Pancreas (tissue), 10 donors: ENCODE results near the gene PTPN20. TPM values are rescaled to one million over a fixed set of nuclear protein-coding genes. Genes with fewer than 3 reads are reported as not detected.

Experiments used
- ATAC-seq, 4 donors: fragments of 200-7000 bp; cut with Tn5 transposase; one replicate each; pipeline versions ENCODE4 v1.8.0 to v1.9.1; 2020; ENCODE audit warnings: mild to moderate bottlenecking in 4 of 4, moderate library complexity in 4 of 4
- DNase-seq, 6 donors: peaks; one replicate each; pipeline ENCODE4 v3.0.0-alpha.2; 2020
- FAIRE-seq: peaks from 2 replicates; lab custom pipeline; 2012; peaks lifted over from hg19 to GRCh38; lab: Jason Lieb, UNC
- H3K27ac ChIP-seq, 4 donors: fragments of 200-600 bp; sonication (generic); 1 replicate in 3 of 4; 2 replicates in 1 of 4; pipeline versions ENCODE4 v1.5.0 to v1.8.0; 2020
- H3K27me3 ChIP-seq, 4 donors: fragments of 200-600 bp; one replicate each; pipeline ENCODE4 v1.8.0; 2021
- H3K36me3 ChIP-seq, 3 donors: fragments of 200-600 bp; sonication (generic) in 1 of 3; one replicate each; pipeline versions ENCODE4 v1.5.0 to v1.8.0; 2020 to 2021
- H3K4me1 ChIP-seq, 3 donors: fragments of 200-600 bp; one replicate each; pipeline ENCODE4 v1.8.0; 2021
- H3K4me3 ChIP-seq, 4 donors: fragments of 200-600 bp; sonication (generic) in 2 of 4; one replicate each; pipeline versions ENCODE4 v1.5.0 to v1.8.0; 2020 to 2021
- H3K9me3 ChIP-seq, 4 donors: fragments of 200-600 bp; one replicate each; pipeline ENCODE4 v1.8.0; 2021
- WGBS, 2 donors: extraction: QIAGEN DNeasy Blood & Tissue Kit; methylation state at CpG; one replicate each; pipeline ENCODE4 v1.1.7; 2013; 5-methylcytosine and 5-hydroxymethylcytosine counted together
- intact Hi-C, 3 donors: fragments of 100-400 bp; cut with DNase I; formaldehyde crosslinking; loops; one replicate each; pipeline versions ENCODE4 v1.11.1 to v1.14.2; 2022
- polyA plus RNA-seq, 2 donors: library from polyadenylated mRNA; stranded (reverse); fragments of 200-250 nt; gene quantifications; one replicate each; pipeline ENCODE4 v1.2.3, GENCODE V29; 2013
- total RNA-seq, 6 donors: library from RNA; stranded (reverse); fragmentation: NEBNext Ultra II Directional in 4 of 6; extraction: Animal tissue kit (Norgen Biotek cat#: 25700) in 4 of 6; gene quantifications; one replicate each; pipeline versions ENCODE4 v1.2.1 to v1.2.4, GENCODE V29; 2021 to 2023
- TF ChIP-seq, protein P1 (sequence below), 4 donors: fragments of 200-600 bp; sonication (generic) in 3 of 4; IDR thresholded peaks; one replicate each; pipeline versions ENCODE4 v1.5.0 to v1.8.0; 2021; ENCODE audit warnings: antibody characterized with exemption in 4 of 4
- donor health status: healthy with polysubstance abuse.
- donor health status: DM: no; HTN: no; CAD: no; lungs with moderate emphysema.
- donor health status: DM: no; HTN: no; CAD: no.
- donor health status: control.
- donor health status: control.
- donor health status: Bipolar disorder and iron deficiency.
- donor health status: DM: yes; HTN: yes; CAD: no.
- donor health status: DM: no; HTN: no; CAD: no.
- donor health status: DM: no; HTN: no; CAD: no.
- donor health status: DM: yes; HTN: yes; CAD: no.

The PTPN20 gene
- total and polyA plus RNA-seq, 8 donors = 1.4 to 8.3 (median 3.2) TPM

DNA sequence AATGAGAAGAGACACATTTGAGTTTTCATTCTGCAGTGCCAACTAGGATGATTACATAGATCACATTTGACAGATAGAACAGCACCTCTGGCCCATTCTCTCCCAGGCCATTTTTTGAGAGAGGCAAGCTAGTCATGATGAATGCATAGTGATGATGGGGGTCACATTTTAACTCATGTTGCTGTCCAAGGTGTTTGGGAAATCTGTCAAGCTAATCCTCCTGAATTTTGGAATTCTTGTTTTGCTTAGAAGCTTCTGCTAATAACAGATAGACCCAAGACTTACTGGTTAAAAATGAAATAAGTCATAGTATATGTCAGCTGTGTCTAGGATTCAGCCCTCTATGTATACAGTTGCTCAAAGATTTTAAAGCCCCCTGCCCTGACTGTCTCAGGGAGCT, 101.0 kb downstream of the PTPN20 start:
- H3K27me3 ChIP-seq = no peaks in the 10 kb centered on the region
- no peaks in the 10 kb centered on the region for H3K36me3 ChIP-seq
- FAIRE-seq (no peak), ATAC-seq (no peak), DNase-seq (no peak)
- H3K4me3 ChIP-seq = no peak overlapping the region
- no peaks in the 10 kb centered on the region for H3K4me1 ChIP-seq
- no peaks in the 10 kb centered on the region for H3K9me3 ChIP-seq
- intact Hi-C loops = no loop called here
- TF ChIP-seq, protein P1, sequence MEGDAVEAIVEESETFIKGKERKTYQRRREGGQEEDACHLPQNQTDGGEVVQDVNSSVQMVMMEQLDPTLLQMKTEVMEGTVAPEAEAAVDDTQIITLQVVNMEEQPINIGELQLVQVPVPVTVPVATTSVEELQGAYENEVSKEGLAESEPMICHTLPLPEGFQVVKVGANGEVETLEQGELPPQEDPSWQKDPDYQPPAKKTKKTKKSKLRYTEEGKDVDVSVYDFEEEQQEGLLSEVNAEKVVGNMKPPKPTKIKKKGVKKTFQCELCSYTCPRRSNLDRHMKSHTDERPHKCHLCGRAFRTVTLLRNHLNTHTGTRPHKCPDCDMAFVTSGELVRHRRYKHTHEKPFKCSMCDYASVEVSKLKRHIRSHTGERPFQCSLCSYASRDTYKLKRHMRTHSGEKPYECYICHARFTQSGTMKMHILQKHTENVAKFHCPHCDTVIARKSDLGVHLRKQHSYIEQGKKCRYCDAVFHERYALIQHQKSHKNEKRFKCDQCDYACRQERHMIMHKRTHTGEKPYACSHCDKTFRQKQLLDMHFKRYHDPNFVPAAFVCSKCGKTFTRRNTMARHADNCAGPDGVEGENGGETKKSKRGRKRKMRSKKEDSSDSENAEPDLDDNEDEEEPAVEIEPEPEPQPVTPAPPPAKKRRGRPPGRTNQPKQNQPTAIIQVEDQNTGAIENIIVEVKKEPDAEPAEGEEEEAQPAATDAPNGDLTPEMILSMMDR (IDR thresholded peaks at IDR 0.05) = no peak
- H3K27ac ChIP-seq = no peak overlapping the region

DNA sequence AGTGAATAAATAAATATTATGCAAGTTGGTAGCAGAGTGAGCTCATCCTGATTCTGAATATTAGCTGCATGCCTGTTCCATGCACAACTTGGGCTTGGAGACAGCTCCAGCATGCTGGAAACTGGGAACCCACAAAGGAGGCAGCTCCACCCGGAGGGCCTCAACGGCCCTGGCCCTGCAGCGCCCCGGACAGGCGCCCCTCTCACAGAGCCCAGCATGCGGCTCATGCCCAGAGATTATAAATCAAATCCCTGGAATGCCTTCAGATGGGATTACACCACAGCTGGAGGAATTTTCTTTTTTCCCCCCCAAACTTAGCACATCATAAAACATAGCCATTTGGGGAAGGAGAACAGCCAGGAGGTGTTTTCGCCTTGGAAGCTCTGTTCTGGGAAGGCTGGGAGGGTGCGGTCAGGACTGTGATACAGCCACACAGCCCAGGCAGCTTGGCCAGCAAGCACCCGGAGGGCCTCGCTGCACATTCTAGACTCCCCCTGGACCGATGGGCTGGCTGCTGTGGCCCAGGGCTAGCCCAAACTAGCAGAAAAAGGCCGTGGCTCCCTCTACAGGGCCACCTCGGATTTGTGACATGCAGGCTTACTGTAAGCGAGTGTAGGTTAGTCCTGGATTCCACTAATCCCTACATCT, 102.4 kb downstream of the PTPN20 start:
- TF ChIP-seq, protein P1 (IDR thresholded peaks at IDR 0.05) = no peak
- no peaks in the 10 kb centered on the region for H3K4me1 ChIP-seq
- no peak overlapping the region for H3K4me3 ChIP-seq
- H3K27me3 ChIP-seq = no peaks in the 10 kb centered on the region
- peak in 1 of 4 donors; percentile 22 for ATAC-seq
- FAIRE-seq = no peak
- WGBS, 2 donors = 66 to 68% methylated on average over 14 of the region's 14 CpGs
- H3K9me3 ChIP-seq = no peaks in the 10 kb centered on the region
- intact Hi-C loops = no loop called here
- H3K36me3 ChIP-seq = no peaks in the 10 kb centered on the region
- peak in 2 of 6 donors; percentile 5 to 38 for DNase-seq
- no peak overlapping the region for H3K27ac ChIP-seq

DNA sequence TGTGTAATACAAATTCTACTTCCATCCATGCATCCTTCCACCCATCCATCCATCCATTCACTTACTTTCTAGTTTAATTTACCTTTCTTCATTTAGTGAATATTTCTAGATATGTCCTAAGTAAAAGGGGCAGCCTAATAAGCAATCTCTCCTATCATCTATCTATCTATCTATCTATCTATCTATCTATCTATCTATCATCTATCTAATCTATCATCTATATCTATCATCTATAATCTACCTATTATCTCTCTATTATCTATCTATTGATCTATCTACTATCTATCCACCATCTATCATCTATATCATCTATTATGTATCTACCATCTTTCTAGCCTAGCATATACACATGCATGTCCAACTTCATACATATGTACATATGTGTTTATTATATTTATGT, 104.2 kb downstream of the PTPN20 start:
- no peaks in the 10 kb centered on the region for H3K4me1 ChIP-seq
- H3K27me3 ChIP-seq = no peaks in the 10 kb centered on the region
- DNase-seq = no peak
- no peak overlapping the region for H3K4me3 ChIP-seq
- ATAC-seq = no peak
- H3K36me3 ChIP-seq = no peaks in the 10 kb centered on the region
- no peak for FAIRE-seq
- no peak overlapping the region for H3K27ac ChIP-seq
- TF ChIP-seq, protein P1 (IDR thresholded peaks at IDR 0.05) = no peak
- intact Hi-C loops = no loop called here
- no peaks in the 10 kb centered on the region for H3K9me3 ChIP-seq

DNA sequence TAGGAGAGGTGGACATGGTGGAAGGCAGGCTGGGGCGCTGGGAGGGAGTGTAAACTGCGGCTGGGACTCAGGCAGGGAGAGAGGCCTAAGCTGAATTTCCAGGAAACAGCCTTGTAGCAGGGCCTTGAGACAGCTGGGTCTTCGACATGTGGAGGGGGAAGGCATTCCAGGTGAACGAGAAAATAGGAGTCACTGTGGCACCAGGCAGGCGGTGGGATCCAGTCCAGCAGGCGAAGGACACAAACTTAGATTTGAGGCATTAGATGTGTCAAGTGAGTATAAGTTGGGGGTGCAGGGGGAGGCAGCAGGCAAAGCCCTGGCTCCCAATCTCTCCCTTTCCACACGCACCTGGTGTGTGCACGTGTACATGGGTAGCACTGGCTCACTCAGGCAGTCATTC, 105.3 kb downstream of the PTPN20 start:
- FAIRE-seq = no peak
- TF ChIP-seq, protein P1 (IDR thresholded peaks at IDR 0.05) = no peak
- Histone ChIP-seq H3K36me3 (no peaks in the 10 kb centered on the region), H3K27me3 (no peaks in the 10 kb centered on the region), H3K9me3 (no peaks in the 10 kb centered on the region), H3K4me3 (no peak overlapping the region), H3K4me1 (no peaks in the 10 kb centered on the region), H3K27ac (no peak overlapping the region)
- intact Hi-C loops = no loop called here
- no peak for ATAC-seq
- WGBS, 2 donors = 81 to 84% methylated on average over 8 of the region's 8 CpGs
- no peak for DNase-seq

DNA sequence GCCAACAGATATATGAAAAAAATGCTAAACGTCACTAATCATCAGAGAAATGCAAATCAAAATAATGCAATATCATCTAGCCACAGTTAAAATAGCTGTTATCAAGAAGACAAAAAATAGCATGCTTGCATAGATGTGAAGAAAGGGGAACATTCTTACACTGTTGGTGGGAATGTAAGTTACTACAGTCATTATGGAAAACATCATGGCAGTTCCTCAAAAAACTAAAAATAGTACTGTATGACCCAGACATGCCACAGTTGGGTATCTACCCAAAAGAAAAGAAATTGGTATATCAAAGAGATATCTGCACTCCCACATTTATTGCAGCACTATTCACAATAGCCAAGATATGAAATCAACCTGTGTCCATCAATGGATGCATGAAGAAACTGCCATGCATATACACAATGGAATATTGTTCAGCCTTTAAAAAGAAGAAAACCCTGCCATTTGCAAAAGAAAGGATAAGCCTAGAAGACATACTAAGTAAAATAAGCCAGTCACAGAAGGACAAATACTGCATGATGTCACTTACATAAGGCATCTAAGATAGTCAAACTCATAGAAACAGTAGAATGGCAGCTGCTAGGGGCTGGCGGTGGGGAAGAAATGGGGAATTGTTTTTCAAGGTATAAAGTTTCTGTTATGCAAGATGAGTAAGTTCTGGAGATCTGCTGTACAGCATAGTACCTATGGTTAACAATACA, 107.0 kb downstream of the PTPN20 start:
- H3K27ac ChIP-seq = no peak overlapping the region
- no peaks in the 10 kb centered on the region for H3K36me3 ChIP-seq
- intact Hi-C loops = no loop called here
- H3K4me1 ChIP-seq = no peaks in the 10 kb centered on the region
- 79 to 87% methylated on average over 2 of the region's 2 CpGs for WGBS, 2 donors
- H3K4me3 ChIP-seq = no peak overlapping the region
- H3K27me3 ChIP-seq = no peaks in the 10 kb centered on the region
- no peaks in the 10 kb centered on the region for H3K9me3 ChIP-seq
- no peak for FAIRE-seq
- DNase-seq = no peak
- ATAC-seq = no peak
- TF ChIP-seq, protein P1 (IDR thresholded peaks at IDR 0.05) = no peak
